ENCODE measurements around the gene ANKRD62. TPM values are rescaled to one million over a fixed set of nuclear protein-coding genes. Genes with fewer than 3 reads are reported as not detected.

The ANKRD62 gene
- total RNA-seq, 4 donors from 2014 or later = 0.13 TPM; not detected in 3

- H3K36me3 ChIP-seq = no peaks in the 10 kb centered on the region
- no peaks in the 10 kb centered on the region for H3K27me3 ChIP-seq
- 88 to 90% methylated on average over 4 of the region's 4 CpGs for WGBS, 2 donors
- no peak for DNase-seq
- no peak overlapping the region for H3K4me3 ChIP-seq (replicated peaks in 1 of 3)
- H3K27ac ChIP-seq = no peak overlapping the region
- TF ChIP-seq CTCF (IDR thresholded peaks at IDR 0.05) = no peak
- TF ChIP-seq POLR2A (IDR thresholded peaks at IDR 0.05) = no peak
- no peaks in the 10 kb centered on the region for H3K4me1 ChIP-seq
- no peaks in the 10 kb centered on the region for H3K9me3 ChIP-seq
- intact Hi-C loops (cut with DNase I) = no loop called here
Observed at GRCh38 chr18:12154361-12154760, 60.7 kb downstream of the ANKRD62 start.

- no peaks in the 10 kb centered on the region for H3K4me1 ChIP-seq
- H3K4me3 ChIP-seq (replicated peaks in 1 of 3) = no peak overlapping the region
- WGBS, 2 donors = 90 to 91% methylated on average over 3 of the region's 3 CpGs
- no peak overlapping the region for H3K27ac ChIP-seq
- H3K9me3 ChIP-seq = no peaks in the 10 kb centered on the region
- intact Hi-C loops (cut with DNase I) = no loop called here
- TF ChIP-seq POLR2A (IDR thresholded peaks at IDR 0.05) (no peak), CTCF (IDR thresholded peaks at IDR 0.05) (no peak)
- no peaks in the 10 kb centered on the region for H3K36me3 ChIP-seq
- H3K27me3 ChIP-seq = no peaks in the 10 kb centered on the region
- DNase-seq = no peak
Observed at GRCh38 chr18:12155996-12156395, 62.4 kb downstream of the ANKRD62 start.

- intact Hi-C loops (cut with DNase I) = no loop called here
- 55 to 56% methylated on average over 1 of the region's 1 CpG for WGBS, 2 donors
Observed at GRCh38 chr18:12159446-12159845, 65.8 kb downstream of the ANKRD62 start.

GRCh38 chr18:12162786-12163185, 69.1 kb downstream of the ANKRD62 start:
- no peak overlapping the region for H3K4me3 ChIP-seq (replicated peaks in 1 of 3)
- TF ChIP-seq POLR2A (IDR thresholded peaks at IDR 0.05) (no peak), CTCF (IDR thresholded peaks at IDR 0.05) (no peak)

More at GRCh38 chr18:12159446-12159845, 65.8 kb downstream of the ANKRD62 start:
- DNase-seq = no peak
- H3K4me3 ChIP-seq (replicated peaks in 1 of 3) = no peak overlapping the region
- TF ChIP-seq CTCF (IDR thresholded peaks at IDR 0.05) (no peak), POLR2A (IDR thresholded peaks at IDR 0.05) (no peak)
- no peaks in the 10 kb centered on the region for H3K27me3 ChIP-seq
- H3K4me1 ChIP-seq = no peaks in the 10 kb centered on the region
- H3K36me3 ChIP-seq = no peaks in the 10 kb centered on the region
- no peak overlapping the region for H3K27ac ChIP-seq
- H3K9me3 ChIP-seq = no peaks in the 10 kb centered on the region

GRCh38 chr18:12165038-12165768, 71.6 kb downstream of the ANKRD62 start:
- intact Hi-C loops (cut with DNase I) = no loop called here
- no peak for DNase-seq

More at GRCh38 chr18:12162786-12163185, 69.1 kb downstream of the ANKRD62 start:
- DNase-seq = no peak
- no peak overlapping the region for H3K27ac ChIP-seq
- no peaks in the 10 kb centered on the region for H3K9me3 ChIP-seq
- no peaks in the 10 kb centered on the region for H3K4me1 ChIP-seq
- no peaks in the 10 kb centered on the region for H3K27me3 ChIP-seq
- no peaks in the 10 kb centered on the region for H3K36me3 ChIP-seq
- intact Hi-C loops (cut with DNase I) = no loop called here

More at GRCh38 chr18:12165038-12165768, 71.6 kb downstream of the ANKRD62 start:
- TF ChIP-seq POLR2A (IDR thresholded peaks at IDR 0.05) = no peak
- no peak for TF ChIP-seq CTCF (IDR thresholded peaks at IDR 0.05)
- Histone ChIP-seq H3K36me3 (no peaks in the 10 kb centered on the region), H3K4me3 (replicated peaks in 1 of 3) (no peak overlapping the region), H3K9me3 (no peaks in the 10 kb centered on the region), H3K4me1 (no peaks in the 10 kb centered on the region), H3K27ac (no peak overlapping the region), H3K27me3 (no peaks in the 10 kb centered on the region)
- WGBS, 2 donors = 87 to 95% methylated on average over 2 of the region's 2 CpGs
